ENCODE measurements around the gene OSBP2.
"Not testable (repeated sequence)": the region's sequence is repeated elsewhere in the genome, so short reads cannot be mapped to it uniquely, and the experiment has no call there.

OSBP2 gene

GRCh38 chr22:30680991-30681770, 13.5 kb upstream of the OSBP2 start:
- no peak for DNase-seq

GRCh38 chr22:30681831-30682230, 12.8 kb upstream of the OSBP2 start:
- no peak for DNase-seq

- DNase-seq = no peak
Measured at GRCh38 chr22:30685178-30685577, 9.5 kb upstream of the OSBP2 start.

GRCh38 chr22:30687358-30687757, 7.3 kb upstream of the OSBP2 start:
- no peak for DNase-seq

GRCh38 chr22:30689622-30690021, 5.1 kb upstream of the OSBP2 start:
- DNase-seq = no peak

GRCh38 chr22:30691204-30691603, 3.5 kb upstream of the OSBP2 start:
- no peak for DNase-seq

- peak; percentile 68 for DNase-seq
Measured at GRCh38 chr22:30694171-30694639, 469 bp upstream of the OSBP2 start.

- DNase-seq = no peak
Measured at GRCh38 chr22:30695351-30695851, 727 bp downstream of the OSBP2 start.

- no peak for DNase-seq
Measured at GRCh38 chr22:30695871-30696655, 1.4 kb downstream of the OSBP2 start.

- no peak for DNase-seq
Measured at GRCh38 chr22:30697975-30698374, 3.3 kb downstream of the OSBP2 start.

- no peak for DNase-seq
Measured at GRCh38 chr22:30701872-30702271, 7.2 kb downstream of the OSBP2 start.

- no peak for DNase-seq
Measured at GRCh38 chr22:30702856-30703255, 8.2 kb downstream of the OSBP2 start.

- no peak for DNase-seq
Measured at GRCh38 chr22:30704978-30705377, 10.3 kb downstream of the OSBP2 start.

- no peak for DNase-seq
Measured at GRCh38 chr22:30705710-30706651, 11.3 kb downstream of the OSBP2 start.

GRCh38 chr22:30709980-30710379, 15.3 kb downstream of the OSBP2 start:
- DNase-seq = not testable (repeated sequence)

- no peak for DNase-seq
Measured at GRCh38 chr22:30712094-30712493, 17.4 kb downstream of the OSBP2 start.

GRCh38 chr22:30714062-30714461, 19.4 kb downstream of the OSBP2 start:
- no peak for DNase-seq

GRCh38 chr22:30717331-30717921, 22.8 kb downstream of the OSBP2 start:
- DNase-seq = no peak

- DNase-seq = no peak
Measured at GRCh38 chr22:30717952-30718351, 23.3 kb downstream of the OSBP2 start.

- DNase-seq = no peak
Measured at GRCh38 chr22:30718491-30718890, 23.8 kb downstream of the OSBP2 start.

- DNase-seq = no peak
Measured at GRCh38 chr22:30718938-30719337, 24.3 kb downstream of the OSBP2 start.

GRCh38 chr22:30720263-30720837, 25.7 kb downstream of the OSBP2 start:
- no peak for DNase-seq

Data from activated T-cell treated with anti-CD3 and anti-CD28 coated beads, Interleukin-2, amount 50 U/mL, for 1 hour (primary cell).